Measurements from ENCODE around the gene HDAC10. TPM values are rescaled to one million over a fixed set of nuclear protein-coding genes. Genes with fewer than 3 reads are reported as not detected.

Gene HDAC10
- total RNA-seq, 1 experiment from 2014 or later, result 45.0 TPM

DNA sequence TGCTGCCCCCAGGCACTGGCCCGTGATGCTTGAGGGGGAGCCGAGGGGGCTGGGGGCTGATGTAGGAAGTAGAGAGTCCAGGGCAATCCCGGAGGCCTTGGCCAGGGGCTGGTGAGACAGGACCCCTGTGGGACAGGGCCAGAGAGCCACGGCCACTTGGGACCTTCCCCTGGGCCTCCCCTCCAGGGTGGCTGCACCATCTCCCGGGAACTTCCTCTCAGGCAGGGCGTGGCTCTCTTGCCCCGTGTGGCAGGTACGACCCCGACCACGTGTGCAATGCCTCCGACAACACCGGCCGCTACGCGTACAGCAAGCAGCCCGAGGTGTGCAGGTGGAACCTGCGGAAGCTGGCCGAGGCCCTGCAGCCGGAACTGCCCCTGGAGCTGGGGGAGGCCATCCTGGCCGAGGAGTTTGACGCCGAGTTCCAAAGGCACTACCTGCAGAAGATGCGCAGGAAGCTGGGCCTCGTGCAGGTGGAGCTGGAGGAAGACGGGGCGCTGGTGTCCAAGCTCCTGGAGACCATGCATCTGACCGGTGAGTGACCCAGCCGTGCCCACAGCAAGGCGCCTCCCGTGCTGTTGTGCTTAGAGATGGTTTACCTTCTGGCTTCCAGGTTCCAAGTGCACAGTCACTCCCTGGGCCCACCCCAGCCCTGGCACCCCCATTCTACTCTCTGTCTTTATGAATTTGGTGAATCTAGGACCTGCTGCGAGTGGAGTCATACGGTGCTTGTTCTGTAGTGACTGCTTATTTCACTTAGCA, 40.5 kb downstream of the HDAC10 start:
- H3K27ac Mint-ChIP-seq, result no peak overlapping the region; a peak in 1 of 7 replicates
- no peaks in the 10 kb centered on the region for H3K9me3 ChIP-seq (ENCODE audit: control insufficient read depth, low read depth, low read length)
- peaks cover 2 to 6% of the 10 kb centered on the region in 2 experiments; a peak in 2 of 4 replicates for H3K4me1 Mint-ChIP-seq

More for the DNA sequence above, 40.5 kb downstream of the HDAC10 start:
- Histone ChIP-seq H3K27me3 (ENCODE audit: insufficient read depth, low read length) (no peaks in the 10 kb centered on the region), H3K4ac (ENCODE audit: low read depth, low read length) (no peak overlapping the region), H3K14ac (ENCODE audit: insufficient read depth, low read length) (no peak overlapping the region), H3K79me2 (ENCODE audit: insufficient read depth, low read length) (peaks cover 3% of the 10 kb centered on the region; the same call in 1 of the 2 replicates), H3K79me1 (ENCODE audit: insufficient read depth, low read depth, low read length, poor library complexity, severe bottlenecking) (no peaks in the 10 kb centered on the region), H2AK5ac (ENCODE audit: insufficient read length, low read length) (no peak overlapping the region), H4K5ac (ENCODE audit: insufficient read length, low read depth, low read length) (no peak overlapping the region), H4K20me1 (ENCODE audit: control insufficient read depth, insufficient read depth, insufficient read length) (no peaks in the 10 kb centered on the region), H2BK120ac (ENCODE audit: low read depth, low read length, poor library complexity, severe bottlenecking) (no peak overlapping the region), H3K4me2 (ENCODE audit: insufficient read depth, insufficient read length, low read length) (no peak overlapping the region), H2BK15ac (ENCODE audit: low read depth, low read length) (no peak overlapping the region), H3K4me1 (ENCODE audit: insufficient read depth, low read length) (no peaks in the 10 kb centered on the region), H4K91ac (ENCODE audit: insufficient read length, low read depth, low read length) (no peak overlapping the region), H3K23me2 (ENCODE audit: insufficient read length, low read depth, low read length, poor library complexity, severe bottlenecking) (no peaks in the 10 kb centered on the region), H2BK5ac (ENCODE audit: insufficient read length, low read length) (no peak overlapping the region), H3K56ac (ENCODE audit: insufficient read length, low read depth, low read length) (no peak overlapping the region), H3K23ac (ENCODE audit: insufficient read length, low read depth, low read length) (no peak overlapping the region), H2BK20ac (ENCODE audit: low read depth, low read length, poor library complexity, severe bottlenecking) (no peak overlapping the region), H2AFZ (ENCODE audit: low read length) (no peak overlapping the region), H3K18ac (ENCODE audit: insufficient read length, low read depth, low read length) (no peak overlapping the region), H4K8ac (replicated peaks; ENCODE audit: insufficient read length, low read depth, low read length) (no peak overlapping the region), H3K27ac (ENCODE audit: insufficient read length, low read depth, low read length) (no peak overlapping the region), H3K9ac (ENCODE audit: extremely low read depth, insufficient read length, low read length) (no peak overlapping the region), H2BK12ac (ENCODE audit: insufficient read length, low read depth, low read length) (no peak overlapping the region), H3T11ph (ENCODE audit: low read length) (no peak overlapping the region)
- peaks cover 0 to 8% of the 10 kb centered on the region in 2 experiments; a peak in 1 of 5 replicates for H3K9me3 Mint-ChIP-seq
- no peak for DNase-seq
- no peaks in the 10 kb centered on the region for H3K27me3 Mint-ChIP-seq (ENCODE audit: low read depth)
- no CpG with 5 or more reads among the region's 32 CpGs for WGBS (ENCODE audit: extremely low coverage, insufficient read length, low lambda C conversion rate)
- TF ChIP-seq, protein P1, sequence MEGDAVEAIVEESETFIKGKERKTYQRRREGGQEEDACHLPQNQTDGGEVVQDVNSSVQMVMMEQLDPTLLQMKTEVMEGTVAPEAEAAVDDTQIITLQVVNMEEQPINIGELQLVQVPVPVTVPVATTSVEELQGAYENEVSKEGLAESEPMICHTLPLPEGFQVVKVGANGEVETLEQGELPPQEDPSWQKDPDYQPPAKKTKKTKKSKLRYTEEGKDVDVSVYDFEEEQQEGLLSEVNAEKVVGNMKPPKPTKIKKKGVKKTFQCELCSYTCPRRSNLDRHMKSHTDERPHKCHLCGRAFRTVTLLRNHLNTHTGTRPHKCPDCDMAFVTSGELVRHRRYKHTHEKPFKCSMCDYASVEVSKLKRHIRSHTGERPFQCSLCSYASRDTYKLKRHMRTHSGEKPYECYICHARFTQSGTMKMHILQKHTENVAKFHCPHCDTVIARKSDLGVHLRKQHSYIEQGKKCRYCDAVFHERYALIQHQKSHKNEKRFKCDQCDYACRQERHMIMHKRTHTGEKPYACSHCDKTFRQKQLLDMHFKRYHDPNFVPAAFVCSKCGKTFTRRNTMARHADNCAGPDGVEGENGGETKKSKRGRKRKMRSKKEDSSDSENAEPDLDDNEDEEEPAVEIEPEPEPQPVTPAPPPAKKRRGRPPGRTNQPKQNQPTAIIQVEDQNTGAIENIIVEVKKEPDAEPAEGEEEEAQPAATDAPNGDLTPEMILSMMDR (conservative IDR thresholded peaks at IDR 0.05), result no peak
- H3K4me3 Mint-ChIP-seq, result no peak overlapping the region
- H3K36me3 Mint-ChIP-seq (ENCODE audit: insufficient read depth in 1 of 3, low read depth in 3 of 3), result peaks cover 26 to 64% (median 61%) of the 10 kb centered on the region in 3 experiments; a peak in 6 of 7 replicates

All from H9 (cell line).